Measurements from ENCODE around the gene KRTAP10-11.

GRCh38 chr21:44637018-44637850, 9.0 kb upstream of the KRTAP10-11 start, which contains the start of gene KRTAP10-10:
- no peak for TF ChIP-seq CTCF (IDR thresholded peaks at IDR 0.05; ENCODE audit: insufficient read depth, low read depth, low read length)
- TF ChIP-seq EZH2 (IDR thresholded peaks at IDR 0.05; ENCODE audit: insufficient read depth, low read length): no peak

Data from astrocyte (in vitro differentiated cells and primary cell).